CD14-positive monocyte (primary cell): ENCODE data around the gene CEP112. TPM values are rescaled to one million over a fixed set of nuclear protein-coding genes. Genes with fewer than 3 reads are reported as not detected.

Source experiments
- DNase-seq, 3 donors: peaks; one replicate each; pipeline ENCODE4 v3.0.0-alpha.2; 2011 to 2022
- H2AFZ ChIP-seq: 2 replicates; pipeline ENCODE4 v1.6.0; 2012; ENCODE audit warnings: mild to moderate bottlenecking, low read depth, low read length, inconsistent platforms; ENCODE audit not compliant: insufficient read depth, poor library complexity, severe bottlenecking
- H3K27ac ChIP-seq, 2 donors: 1 replicate in 1 of 2; 2 replicates in 1 of 2; pipeline ENCODE4 v1.5.1; 2012 to 2013; ENCODE audit warnings: low read length in 2 of 2, control low read depth in 1 of 2, inconsistent platforms in 1 of 2, low read depth in 1 of 2, mild to moderate bottlenecking in 1 of 2
- H3K27me3 ChIP-seq, 2 donors: one replicate each; pipeline versions ENCODE4 v1.6.0 to v1.6.1; 2011 to 2013; ENCODE audit warnings: low read length in 2 of 2; ENCODE audit not compliant: control insufficient read depth in 2 of 2, insufficient read depth in 2 of 2
- H3K36me3 ChIP-seq, 2 donors: replicated peaks in 1 of 2; 1 replicate in 1 of 2; 2 replicates in 1 of 2; pipeline versions ENCODE4 v1.5.1 to v1.6.1; 2012 to 2013; ENCODE audit warnings: low read length in 2 of 2, control low read depth in 1 of 2, inconsistent platforms in 1 of 2, mild to moderate bottlenecking in 1 of 2; ENCODE audit not compliant: insufficient read depth in 2 of 2, control insufficient read depth in 1 of 2
- H3K4me1 ChIP-seq, 2 donors: 1 replicate in 1 of 2; 2 replicates in 1 of 2; pipeline versions ENCODE4 v1.5.1 to v1.6.1; 2012 to 2013; ENCODE audit warnings: low read length in 2 of 2, control low read depth in 1 of 2, inconsistent platforms in 1 of 2, mild to moderate bottlenecking in 1 of 2, moderate library complexity in 1 of 2; ENCODE audit not compliant: insufficient read depth in 2 of 2, control insufficient read depth in 1 of 2
- H3K4me2 ChIP-seq: replicated peaks from 2 replicates; pipeline ENCODE3; 2012; ENCODE audit warnings: low read length, moderate library complexity, mild to moderate bottlenecking; ENCODE audit not compliant: poor library complexity, severe bottlenecking; ENCODE audit errors: extremely low read depth
- H3K4me3 ChIP-seq, 3 experiments: fragments of 200-600 bp in 1 of 3; sonication (generic) in 1 of 3; replicated peaks in 1 of 3; 1 replicate in 2 of 3; 2 replicates in 1 of 3; pipeline ENCODE4 v1.5.1; 2011 to 2013; ENCODE audit warnings: low read length in 3 of 3, mild to moderate bottlenecking in 3 of 3, control low read depth in 2 of 3, low read depth in 2 of 3, inconsistent platforms in 1 of 3, moderate library complexity in 1 of 3
- H3K79me2 ChIP-seq: 2 replicates; pipeline ENCODE4 v1.6.0; 2012; ENCODE audit warnings: mild to moderate bottlenecking, control low read depth, inconsistent platforms, low read length, moderate library complexity; ENCODE audit not compliant: insufficient read depth
- H3K9ac ChIP-seq: 2 replicates; pipeline ENCODE4 v1.6.0; 2017; ENCODE audit warnings: low read length, mild to moderate bottlenecking; ENCODE audit not compliant: insufficient read depth, poor library complexity, severe bottlenecking
- H3K9me3 ChIP-seq, 2 donors: replicated peaks in 1 of 2; 1 replicate in 1 of 2; 2 replicates in 1 of 2; pipeline versions ENCODE4 v1.5.1 to v1.6.1; 2012 to 2013; ENCODE audit warnings: low read length in 2 of 2, control low read depth in 1 of 2; ENCODE audit not compliant: control insufficient read depth in 1 of 2, insufficient read depth in 1 of 2
- H4K20me1 ChIP-seq: 2 replicates; pipeline ENCODE4 v1.6.0; 2012; ENCODE audit warnings: mild to moderate bottlenecking, low read length, control low read depth, moderate library complexity; ENCODE audit not compliant: insufficient read depth
- H3K27ac Mint-ChIP-seq, 7 donors: one replicate each; pipeline ENCODE4 v1.8.0; 2020; ENCODE audit warnings: mild to moderate bottlenecking in 7 of 7, mixed read lengths in 7 of 7, moderate library complexity in 6 of 7, inconsistent platforms in 2 of 7
- H3K27me3 Mint-ChIP-seq, 3 donors: one replicate each; pipeline ENCODE4 v1.8.0; 2021 to 2022; ENCODE audit warnings: low read depth in 3 of 3, mild to moderate bottlenecking in 3 of 3, mixed read lengths in 3 of 3, moderate library complexity in 3 of 3, inconsistent platforms in 1 of 3
- H3K36me3 Mint-ChIP-seq, 2 donors: one replicate each; pipeline ENCODE4 v1.8.0; 2020; ENCODE audit warnings: mixed read lengths in 2 of 2, inconsistent platforms in 1 of 2, mild to moderate bottlenecking in 1 of 2
- H3K4me1 Mint-ChIP-seq: one replicate; pipeline ENCODE4 v1.8.0; 2020; ENCODE audit warnings: mild to moderate bottlenecking, mixed read lengths
- H3K4me3 Mint-ChIP-seq, 2 donors: one replicate each; pipeline ENCODE4 v1.8.0; 2020; ENCODE audit warnings: mild to moderate bottlenecking in 2 of 2, mixed read lengths in 2 of 2, moderate library complexity in 1 of 2
- H3K9me3 Mint-ChIP-seq, 7 donors: one replicate each; pipeline ENCODE4 v1.8.0; 2020 to 2022; ENCODE audit warnings: mixed read lengths in 7 of 7, mild to moderate bottlenecking in 6 of 7, moderate library complexity in 6 of 7, inconsistent platforms in 2 of 7
- CTCF ChIP-seq: fragments of 200-600 bp; IDR thresholded peaks from one replicate; pipeline ENCODE4 v1.8.0; 2022; ENCODE audit warnings: antibody characterized with exemption, mild to moderate bottlenecking
- WGBS: methylation state at CpG from one replicate; pipeline ENCODE4 v1.1.5; 2013; ENCODE audit warnings: missing lambda C conversion rate; ENCODE audit not compliant: insufficient coverage; 5-methylcytosine and 5-hydroxymethylcytosine counted together
- intact Hi-C, 2 donors: fragments of 100-400 bp; cut with micrococcal nuclease; formaldehyde crosslinking; loops; one replicate each; pipeline versions ENCODE4 v1.15.0 to v1.15.1; 2023
- polyA plus RNA-seq, 3 donors: library from polyadenylated mRNA; depleted of rRNA in 1 of 3; unstranded in 2 of 3; stranded (reverse) in 1 of 3; fragments of 300-500 nt in 2 of 3; fragments of >200 nt in 1 of 3; fragmentation: Illumina TruSeq in 2 of 3; gene quantifications; 1 replicate in 2 of 3; 2 replicates in 1 of 3; pipeline ENCODE4 v1.2.3, GENCODE V29; 2012 to 2021

The CEP112 gene
- polyA plus RNA-seq, 3 donors, result 0.10 TPM; not detected in 2

GRCh38 chr17:65895969-65896368 lies 296.0 kb downstream of the CEP112 start:
- Histone ChIP-seq H3K9ac (no peak overlapping the region), H3K4me3 (no peak overlapping the region), H3K27ac (no peak overlapping the region), H3K27me3 (no peaks in the 10 kb centered on the region), H3K36me3 (no peaks in the 10 kb centered on the region), H4K20me1 (no peaks in the 10 kb centered on the region), H3K9me3 (no peaks in the 10 kb centered on the region), H2AFZ (no peak overlapping the region), H3K4me1 (no peaks in the 10 kb centered on the region), H3K4me2 (no peak overlapping the region), H3K79me2 (no peaks in the 10 kb centered on the region)
- H3K36me3 Mint-ChIP-seq, result no peaks in the 10 kb centered on the region
- no peak for TF ChIP-seq CTCF
- no peaks in the 10 kb centered on the region for H3K27me3 Mint-ChIP-seq
- H3K4me1 Mint-ChIP-seq, result no peaks in the 10 kb centered on the region
- intact Hi-C loops, result no loop called here
- no peak overlapping the region for H3K4me3 Mint-ChIP-seq
- H3K9me3 Mint-ChIP-seq, result peaks cover 0 to 3% (median 0%) of the 10 kb centered on the region in 7 donors
- no peak overlapping the region for H3K27ac Mint-ChIP-seq
- DNase-seq, result no peak

- no peaks in the 10 kb centered on the region for H3K4me1 ChIP-seq
These were observed 298.1 kb downstream of the CEP112 start for GRCh38 chr17:65893692-65894279.

More at GRCh38 chr17:65893692-65894279, 298.1 kb downstream of the CEP112 start:
- no peak for DNase-seq
- Histone ChIP-seq H3K27ac (no peak overlapping the region), H2AFZ (no peak overlapping the region), H3K79me2 (no peaks in the 10 kb centered on the region), H3K9me3 (no peaks in the 10 kb centered on the region), H3K4me3 (no peak overlapping the region), H3K4me2 (no peak overlapping the region), H4K20me1 (no peaks in the 10 kb centered on the region), H3K9ac (no peak overlapping the region), H3K36me3 (no peaks in the 10 kb centered on the region), H3K27me3 (no peaks in the 10 kb centered on the region)
- no peaks in the 10 kb centered on the region for H3K4me1 Mint-ChIP-seq
- no CpG with 5 or more reads among the region's 3 CpGs for WGBS
- peaks cover 0 to 3% (median 0%) of the 10 kb centered on the region in 7 donors for H3K9me3 Mint-ChIP-seq
- intact Hi-C loops, result no loop called here
- TF ChIP-seq CTCF, result no peak
- no peak overlapping the region for H3K4me3 Mint-ChIP-seq
- H3K27me3 Mint-ChIP-seq, result no peaks in the 10 kb centered on the region
- H3K27ac Mint-ChIP-seq, result no peak overlapping the region
- no peaks in the 10 kb centered on the region for H3K36me3 Mint-ChIP-seq
